Motor neuron (in vitro differentiated cells): Measurements from ENCODE around the gene VMO1. TPM values are rescaled to one million over a fixed set of nuclear protein-coding genes. Genes with fewer than 3 reads are reported as not detected.
"Not testable (repeated sequence)": the region's sequence is repeated elsewhere in the genome, so short reads cannot be mapped to it uniquely, and the experiment has no call there.

ENCODE experiments used
- ATAC-seq, 8 experiments: fragments of 200-7000 bp; cut with Tn5 transposase; replicated peaks in 6 of 8; 2 replicates each; pipeline ENCODE4 v1.8.0; 2021; ENCODE audit warnings: mild to moderate bottlenecking in 8 of 8, moderate library complexity in 8 of 8
- H3K27ac ChIP-seq, 2 donors: fragments of 250-450 bp; sonication (Bioruptor Pico); 2 replicates each; pipeline ENCODE4 v1.9.0; 2021; ENCODE audit warnings: antibody characterized with exemption in 2 of 2, mild to moderate bottlenecking in 2 of 2, moderate library complexity in 1 of 2
- H3K4me1 ChIP-seq, 2 donors: fragments of 250-450 bp; sonication (Bioruptor Pico); replicated peaks in 1 of 2; 2 replicates each; pipeline ENCODE4 v1.6.1; 2021; ENCODE audit warnings: antibody characterized with exemption in 2 of 2, mild to moderate bottlenecking in 2 of 2, moderate library complexity in 1 of 2
- H3K4me3 ChIP-seq, 5 donors: fragments of 250-450 bp; sonication (Bioruptor Pico); 2 replicates each; pipeline ENCODE4 v1.9.0; 2021; ENCODE audit warnings: antibody characterized with exemption in 5 of 5, mild to moderate bottlenecking in 5 of 5, moderate library complexity in 4 of 5
- WGBS, 10 experiments: fragments of 450-650 bp; shearing (Covaris generic); methylation state at CpG; one replicate each; pipeline ENCODE4 v1.0.0; 2022; 5-methylcytosine and 5-hydroxymethylcytosine counted together
- in situ Hi-C, 9 experiments: fragments of 400-800 bp; cut with MboI; loops; one replicate each; pipeline ENCODE4 v1.15.0; 2021; ENCODE audit warnings: low sequenced_read_pairs in 9 of 9, low pct_unique_long_range_greater_than_20kb in 2 of 9; ENCODE audit not compliant: unreplicated experiment in 9 of 9
- total RNA-seq, 8 experiments: library from RNA; unstranded; fragments of 300-600 nt; gene quantifications; 2 replicates each; pipeline versions ENCODE4 v1.2.3 to v1.2.4, GENCODE V29; 2022

The VMO1 gene, protein sequence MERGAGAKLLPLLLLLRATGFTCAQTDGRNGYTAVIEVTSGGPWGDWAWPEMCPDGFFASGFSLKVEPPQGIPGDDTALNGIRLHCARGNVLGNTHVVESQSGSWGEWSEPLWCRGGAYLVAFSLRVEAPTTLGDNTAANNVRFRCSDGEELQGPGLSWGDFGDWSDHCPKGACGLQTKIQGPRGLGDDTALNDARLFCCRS
- total RNA-seq, result 1 to 10 TPM in 4 of 8 experiments, under 1 TPM in 2, not detected in 2; 0.27 to 4.3 (median 1.5) TPM

DNA sequence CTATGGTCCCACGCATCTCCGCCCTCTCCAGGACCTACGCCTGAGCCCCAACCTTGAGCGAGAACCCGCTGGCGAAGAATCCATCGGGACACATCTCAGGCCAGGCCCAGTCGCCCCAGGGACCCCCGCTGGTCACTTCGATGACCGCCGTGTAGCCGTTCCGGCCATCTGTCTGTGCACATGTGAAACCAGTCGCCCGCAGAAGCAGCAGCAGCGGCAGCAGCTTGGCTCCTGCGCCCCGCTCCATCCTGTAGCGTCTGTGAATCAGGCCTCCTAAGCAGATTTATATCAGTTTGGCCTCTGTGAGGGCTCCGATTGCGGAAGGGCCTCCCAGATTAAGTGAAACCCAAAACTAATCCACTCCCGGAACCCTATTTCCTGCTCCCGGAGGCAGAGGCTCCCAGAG is at the start of gene VMO1:
Gene VMO1, minus strand, starts transcription at position 259 of the 406 bp plus-strand sequence. Its CDS starts 12 bp downstream, at position 247.
- no peak for ATAC-seq
- Histone ChIP-seq H3K4me1 (peaks cover 7 to 12% of the 10 kb centered on the region in 2 donors), H3K27ac (no peak within 1 kb of the TSS), H3K4me3 (no peak within 1 kb of the TSS)
- in situ Hi-C loops, result loop anchor here in 1 of 9 experiments (25.0 kb wide), 1 partner anchor 101 kb away; the partner anchor contains the start of gene C17orf107
- 9 to 22% (median 11%) methylated on average over 2 to 10 of the region's 24 CpGs; no CpG with 5 or more reads in 6 of the 10 experiments for whole genome bisulfite sequencing, 10 experiments

DNA sequence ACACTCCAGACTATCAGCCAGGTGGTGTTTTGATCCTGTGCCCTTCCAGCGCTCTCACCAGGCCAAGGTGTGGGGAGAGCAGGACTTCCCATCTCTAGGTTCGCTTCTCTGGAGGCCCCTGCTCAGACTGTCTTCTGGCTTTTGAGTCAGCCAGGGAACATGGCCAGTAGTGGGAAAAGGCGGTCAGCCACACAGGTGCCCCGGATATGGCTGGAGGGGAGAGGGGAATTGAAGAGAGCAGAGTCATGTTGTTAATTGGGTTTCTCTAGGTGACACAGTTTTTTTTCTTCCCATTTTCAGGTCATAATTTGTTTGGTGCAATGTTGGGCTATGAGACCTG is 48.5 kb upstream of the VMO1 start:
- 20 to 100% (median 70%) methylated on average over 1 to 3 of the region's 4 CpGs; no CpG with 5 or more reads in 7 of the 10 experiments for WGBS, 10 experiments
- Histone ChIP-seq H3K4me3 (peak overlapping the region; percentile 57 to 77 (median 66)), H3K4me1 (peaks cover 14 to 21% of the 10 kb centered on the region in 2 donors), H3K27ac (no peak overlapping the region)
- ATAC-seq, result no peak
- in situ Hi-C loops, result no loop called here

DNA sequence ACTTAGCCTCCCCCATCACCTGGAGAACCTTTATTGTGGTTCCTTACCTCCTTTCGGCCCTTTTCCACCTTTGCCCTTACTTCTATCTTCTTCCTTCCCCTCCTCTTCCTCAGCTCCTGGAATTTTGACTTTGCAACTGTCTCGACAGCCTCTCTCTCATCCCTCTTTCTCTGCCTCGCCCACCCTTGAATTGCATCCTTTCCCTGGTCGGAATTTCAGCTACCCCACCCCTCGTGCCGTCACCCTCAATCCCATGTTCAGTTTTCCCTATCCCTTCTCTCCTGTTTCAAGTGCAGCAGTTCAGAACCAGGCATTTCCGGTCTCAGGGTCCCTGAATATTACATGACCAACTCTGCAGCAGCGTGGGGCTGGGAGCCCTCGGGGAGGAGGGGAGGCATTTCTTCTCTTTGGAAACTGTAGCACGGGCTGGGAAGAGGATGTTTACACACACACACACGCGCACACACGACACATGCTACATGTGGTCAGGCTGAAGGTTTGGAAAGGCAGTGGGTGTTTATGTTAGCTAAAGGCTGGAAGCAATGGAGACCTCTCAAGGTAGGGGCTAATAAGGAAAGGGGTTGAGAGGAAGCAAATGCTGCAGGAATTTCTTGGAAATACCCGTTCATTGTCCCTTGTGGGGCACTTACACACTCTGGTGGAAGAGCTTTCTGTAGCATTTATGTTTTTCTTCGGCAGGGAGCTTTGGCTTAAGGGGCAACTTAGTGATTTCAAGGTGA is 47.9 kb upstream of the VMO1 start:
- H3K4me1 ChIP-seq, result peaks cover 14 to 21% of the 10 kb centered on the region in 2 donors
- peak; percentile 8 to 54 (median 38) for ATAC-seq
- in situ Hi-C loops, result no loop called here
- H3K27ac ChIP-seq, result peak overlapping the region in 1 of 2 donors; percentile 83
- peak overlapping the region; percentile 57 to 77 (median 66) for H3K4me3 ChIP-seq
- 0 to 17% (median 0%) methylated on average over 1 to 11 of the region's 15 CpGs; no CpG with 5 or more reads in 2 of the 10 experiments for WGBS, 10 experiments

DNA sequence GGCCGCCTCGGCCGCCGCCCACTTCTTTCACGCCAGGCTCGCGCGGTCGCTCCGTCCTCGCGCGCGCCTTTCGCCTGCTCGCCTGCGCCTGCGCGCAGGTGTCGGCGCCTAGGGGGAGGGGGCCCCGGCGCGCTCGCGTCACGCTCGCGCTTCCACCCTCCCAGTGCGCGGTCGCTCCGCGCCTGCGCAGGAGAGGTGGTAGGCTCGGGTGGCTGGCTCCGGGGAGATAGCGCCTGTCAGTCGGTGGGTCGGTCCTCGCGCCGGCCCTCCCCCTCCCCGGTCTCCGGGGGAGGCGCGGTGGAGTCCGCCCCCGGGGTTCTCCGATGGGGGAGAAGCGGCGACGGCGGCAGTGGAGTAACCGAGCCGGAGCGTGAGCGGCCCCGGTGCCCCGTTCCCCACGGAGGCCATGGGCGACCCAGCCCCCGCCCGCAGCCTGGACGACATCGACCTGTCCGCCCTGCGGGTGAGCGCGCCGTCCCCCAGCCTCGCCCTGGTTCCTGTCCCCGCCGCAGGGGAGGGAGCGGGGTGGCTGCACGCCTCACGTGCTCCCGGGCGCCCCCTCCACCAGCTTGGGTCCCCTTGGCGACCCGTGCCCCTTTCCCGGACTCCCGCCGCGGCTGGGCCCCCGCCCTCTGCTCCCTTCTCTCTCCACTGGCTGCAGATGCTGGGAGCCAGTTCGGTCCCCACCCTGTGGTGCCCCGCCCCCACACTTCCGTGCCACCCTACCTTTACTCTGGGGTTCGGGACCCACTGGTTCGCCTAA is 47.2 kb upstream of the VMO1 start, which contains the start of gene MINK1:
Gene MINK1, plus strand, starts transcription at position 163 of the 763 bp plus-strand sequence. Its CDS starts 244 bp downstream, at position 407.
- 0% methylated on average over 2 to 10 of the region's 91 CpGs; no CpG with 5 or more reads in 8 of the 10 experiments for WGBS, 10 experiments
- Histone ChIP-seq H3K27ac (peak within 1 kb of the TSS; percentile 83 to 86), H3K4me1 (peaks cover 14 to 20% of the 10 kb centered on the region in 2 donors), H3K4me3 (peak within 1 kb of the TSS; percentile 57 to 77 (median 66))
- in situ Hi-C loops, result no loop called here
- peak; percentile 71 to 92 (median 87) for ATAC-seq

DNA sequence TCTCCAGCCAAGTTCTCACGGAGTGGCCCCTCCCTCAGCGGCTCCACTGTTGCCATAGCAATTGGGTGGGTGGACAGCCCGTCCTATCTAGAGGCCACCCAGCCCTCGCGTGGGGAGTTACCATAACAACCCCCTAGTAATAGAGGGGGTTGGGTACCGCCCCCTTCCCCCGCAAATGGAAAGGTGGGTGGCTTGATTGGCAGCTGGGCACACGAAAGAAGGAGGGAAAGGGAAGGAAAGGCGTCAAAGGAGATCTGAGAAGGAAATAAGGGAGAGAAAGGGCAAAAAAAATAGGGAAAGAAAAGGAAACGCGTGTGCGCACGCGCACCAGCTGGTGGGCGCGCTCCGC is 46.6 kb upstream of the VMO1 start:
- no CpG with 5 or more reads among the region's 17 CpGs for WGBS, 10 experiments
- peak; percentile 34 to 70 (median 54) for ATAC-seq
- H3K4me3 ChIP-seq, result peak overlapping the region; percentile 57 to 77 (median 66)
- in situ Hi-C loops, result not testable (repeated sequence)
- peak overlapping the region; percentile 83 to 86 for H3K27ac ChIP-seq
- H3K4me1 ChIP-seq, result peaks cover 12 to 15% of the 10 kb centered on the region in 2 donors

DNA sequence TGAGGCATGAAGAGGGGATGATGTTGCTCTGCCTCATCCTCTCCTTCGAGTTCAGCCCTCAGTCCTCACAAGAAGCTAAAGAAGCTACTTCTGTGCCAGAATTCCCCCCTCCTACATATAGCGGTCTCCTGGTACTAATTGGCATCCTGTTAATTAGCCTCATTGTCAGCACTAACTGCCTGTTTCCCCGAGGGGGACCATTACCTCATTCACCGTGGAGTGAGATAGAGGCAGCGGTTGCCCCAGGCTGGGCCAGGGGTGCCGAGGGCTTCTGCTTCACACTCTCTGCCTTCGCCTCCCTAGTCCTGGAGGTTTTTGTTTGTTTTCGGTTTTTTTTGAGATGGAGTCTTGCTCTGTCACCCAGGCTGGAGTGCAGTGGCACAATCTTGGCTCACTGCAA is 41.2 kb upstream of the VMO1 start:
- Histone ChIP-seq H3K4me1 (no peaks in the 10 kb centered on the region), H3K4me3 (no peak overlapping the region), H3K27ac (no peak overlapping the region)
- in situ Hi-C loops, result no loop called here
- no peak for ATAC-seq
- 40 to 100% (median 80%) methylated on average over 1 to 7 of the region's 8 CpGs; no CpG with 5 or more reads in 5 of the 10 experiments for WGBS, 10 experiments

DNA sequence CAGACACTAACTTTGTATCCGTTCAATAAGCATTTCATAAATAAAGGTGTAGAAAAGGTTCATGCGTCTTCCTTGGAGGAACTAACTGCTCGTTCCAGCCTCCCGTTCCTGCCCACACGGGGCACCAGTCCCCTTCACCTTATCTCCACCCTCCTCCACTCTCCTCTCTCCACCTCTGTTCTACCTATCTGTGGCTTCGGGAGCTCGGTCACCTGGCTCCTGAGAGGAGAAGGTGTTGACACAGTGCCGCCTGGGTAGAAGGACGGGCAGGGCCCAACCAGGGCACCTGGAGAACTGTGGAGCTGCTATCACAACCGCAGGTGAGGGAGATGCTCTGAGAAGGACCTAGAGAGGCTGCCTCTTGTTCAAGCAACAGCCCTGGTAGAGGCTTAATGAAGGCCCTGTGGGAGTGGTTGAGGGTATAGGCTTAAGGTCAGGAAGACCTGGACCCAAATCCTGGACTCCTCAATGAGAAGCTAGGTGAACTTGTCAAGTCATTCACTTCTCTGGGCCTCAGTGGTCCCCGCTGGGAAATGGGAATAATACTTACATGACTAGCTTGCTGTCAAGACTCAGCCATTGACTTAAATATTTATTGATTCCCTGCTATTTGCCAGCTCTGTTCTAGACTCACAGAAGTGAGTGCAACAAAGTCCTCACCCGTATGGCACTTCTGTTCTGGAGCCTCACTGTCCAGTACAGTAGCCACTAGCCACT is 37.4 kb upstream of the VMO1 start:
- Histone ChIP-seq H3K4me1 (no peaks in the 10 kb centered on the region), H3K27ac (no peak overlapping the region), H3K4me3 (no peak overlapping the region)
- WGBS, 10 experiments, result 47 to 98% (median 88%) methylated on average over 2 to 7 of the region's 12 CpGs; no CpG with 5 or more reads in 3 of the 10 experiments
- ATAC-seq, result no peak
- in situ Hi-C loops, result no loop called here

DNA sequence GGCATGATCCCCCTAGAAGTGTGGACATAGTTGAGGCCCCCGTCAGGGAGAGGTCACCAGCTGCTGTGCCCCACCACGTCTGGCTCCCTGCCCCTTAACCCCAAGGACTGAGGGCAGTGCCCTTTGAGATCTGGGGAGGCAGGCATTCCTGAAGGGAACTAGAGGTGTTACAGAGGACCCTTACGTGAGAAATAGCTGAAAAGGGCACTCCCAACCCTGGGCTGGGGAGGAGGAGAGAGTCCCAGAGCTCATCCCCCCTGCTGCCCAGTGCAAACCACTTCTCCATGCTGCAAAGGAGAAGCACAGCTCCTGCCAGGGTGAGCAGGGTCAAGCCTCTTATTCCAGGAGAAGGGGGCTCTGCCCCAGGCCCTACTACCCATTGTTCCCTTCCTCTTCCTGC is 36.7 kb upstream of the VMO1 start:
- Histone ChIP-seq H3K4me1 (no peaks in the 10 kb centered on the region), H3K27ac (no peak overlapping the region), H3K4me3 (no peak overlapping the region)
- in situ Hi-C loops, result no loop called here
- no peak for ATAC-seq
- WGBS, 10 experiments, result 80% methylated on average over 1 of the region's 3 CpGs; no CpG with 5 or more reads in 9 of the 10 experiments

DNA sequence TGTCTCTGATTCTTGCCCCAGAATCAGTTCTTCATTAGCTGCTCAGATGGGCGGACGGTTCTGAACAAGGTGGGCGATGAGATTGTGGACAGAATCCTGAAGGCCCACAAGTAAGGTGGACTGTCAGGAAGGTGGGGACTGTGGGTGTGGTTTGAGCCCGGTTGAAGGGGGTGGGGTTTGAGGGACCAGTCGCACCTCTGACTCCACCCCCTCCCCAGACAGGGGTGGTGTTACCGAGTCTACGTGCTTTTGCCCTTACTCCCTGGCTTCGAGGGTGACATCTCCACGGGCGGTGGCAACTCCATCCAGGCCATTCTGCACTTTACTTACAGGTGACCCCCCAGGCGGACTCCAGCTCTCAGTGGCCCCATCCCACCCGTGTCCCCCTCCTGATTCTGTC is 32.1 kb upstream of the VMO1 start:
- Histone ChIP-seq H3K27ac (no peak overlapping the region), H3K4me3 (no peak overlapping the region), H3K4me1 (no peaks in the 10 kb centered on the region)
- WGBS, 10 experiments, result 100% methylated on average over 1 of the region's 12 CpGs; no CpG with 5 or more reads in 9 of the 10 experiments
- in situ Hi-C loops, result no loop called here
- peak in 1 of 8 experiments; percentile 17 for ATAC-seq

DNA sequence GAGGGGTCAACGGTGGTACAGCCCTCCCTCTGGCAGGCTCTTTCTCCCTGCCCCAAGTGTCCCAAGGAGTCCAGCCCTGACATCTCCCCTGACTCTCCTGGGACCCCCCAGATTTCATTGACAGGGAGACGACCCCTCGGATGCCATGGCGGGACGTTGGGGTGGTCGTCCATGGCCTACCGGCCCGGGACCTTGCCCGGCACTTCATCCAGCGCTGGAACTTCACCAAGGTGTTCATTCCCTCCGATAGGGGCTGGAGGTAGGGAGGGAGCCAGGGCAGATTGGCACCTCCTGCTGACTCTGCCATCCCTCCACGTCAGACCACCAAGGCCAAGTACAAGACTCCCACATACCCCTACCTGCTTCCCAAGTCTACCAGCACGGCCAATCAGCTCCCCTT is 30.7 kb upstream of the VMO1 start:
- Histone ChIP-seq H3K4me3 (no peak overlapping the region), H3K27ac (no peak overlapping the region), H3K4me1 (no peaks in the 10 kb centered on the region)
- in situ Hi-C loops, result no loop called here
- ATAC-seq, result no peak
- 86 to 95% (median 90%) methylated on average over 1 to 9 of the region's 13 CpGs; no CpG with 5 or more reads in 6 of the 10 experiments for WGBS, 10 experiments

DNA sequence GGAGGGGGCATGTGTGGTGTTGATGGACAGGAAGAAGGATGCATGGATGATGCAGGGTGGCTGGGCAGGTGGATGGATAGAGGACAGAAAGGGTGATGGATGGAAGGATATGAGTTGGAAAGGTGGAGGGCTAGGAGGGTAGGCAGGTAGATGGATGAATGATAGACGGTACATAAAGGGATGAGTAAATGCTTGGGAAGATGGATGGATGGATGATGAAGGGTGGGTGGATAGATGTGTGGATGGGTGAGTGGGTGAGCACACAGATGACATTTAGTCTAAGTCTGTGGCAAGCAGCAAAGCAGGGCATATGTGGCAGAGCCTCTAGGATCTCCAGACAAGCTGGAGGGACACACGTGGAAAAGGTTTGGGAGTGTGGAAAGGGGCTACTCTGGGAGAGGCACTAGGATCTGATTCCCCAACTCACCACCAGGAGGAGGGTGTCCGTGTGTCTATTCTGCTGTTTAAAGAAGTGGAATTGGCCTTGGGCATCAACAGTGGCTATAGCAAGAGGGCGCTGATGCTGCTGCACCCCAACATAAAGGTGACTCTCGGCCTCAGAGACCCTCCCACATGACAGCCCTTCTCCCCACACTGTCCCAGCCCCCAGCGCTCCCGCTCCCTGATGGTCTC is 29.0 kb upstream of the VMO1 start:
- no peak overlapping the region for H3K4me3 ChIP-seq
- in situ Hi-C loops, result no loop called here
- H3K27ac ChIP-seq, result no peak overlapping the region
- peak in 2 of 8 experiments; percentile 14 to 46 for ATAC-seq
- no peaks in the 10 kb centered on the region for H3K4me1 ChIP-seq
- WGBS, 10 experiments, result 30 to 89% (median 67%) methylated on average over 1 to 3 of the region's 7 CpGs; no CpG with 5 or more reads in 3 of the 10 experiments

DNA sequence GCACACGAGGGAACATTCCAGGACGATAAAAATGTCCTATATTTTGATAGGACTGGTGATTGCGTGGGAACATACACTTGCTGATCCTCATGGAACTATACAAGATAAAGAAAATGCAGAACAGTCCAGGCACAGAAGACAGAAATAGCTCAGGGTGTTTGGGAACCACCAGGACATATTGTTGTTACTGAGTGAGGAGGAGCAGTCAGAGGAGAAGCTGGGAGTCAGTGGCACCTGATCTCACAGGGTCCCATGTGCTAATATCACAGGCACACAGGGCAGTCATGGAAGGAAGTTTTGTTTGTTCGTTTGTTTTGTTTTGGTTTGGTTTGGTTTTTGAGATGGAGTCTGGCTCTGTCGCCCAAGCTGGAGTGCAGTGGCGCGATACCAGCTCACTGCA is 26.5 kb upstream of the VMO1 start:
- in situ Hi-C loops, result no loop called here
- no peak overlapping the region for H3K27ac ChIP-seq
- H3K4me1 ChIP-seq, result no peaks in the 10 kb centered on the region
- no peak overlapping the region for H3K4me3 ChIP-seq
- ATAC-seq, result peak in 1 of 8 experiments; percentile 10
- 20 to 100% (median 81%) methylated on average over 1 to 7 of the region's 7 CpGs; no CpG with 5 or more reads in 1 of the 10 experiments for WGBS, 10 experiments
